Smooth muscle cell (in vitro differentiated cells): Measurements from ENCODE around the gene CPB2. TPM values are rescaled to one million over a fixed set of nuclear protein-coding genes. Genes with fewer than 3 reads are reported as not detected.

Experiments used
- DNase-seq: peaks from one replicate; lab custom pipeline; 2025; ENCODE audit not compliant: unreplicated experiment; lab: John Stamatoyannopoulos, UW
- H2AFZ ChIP-seq: fragments of 200-600 bp; sonication (generic); 2 replicates; pipeline ENCODE4 v1.6.0; 2016; ENCODE audit warnings: antibody characterized with exemption, low read depth, mild to moderate bottlenecking
- H3F3A ChIP-seq: fragments of 200-600 bp; sonication (generic); 2 replicates; pipeline ENCODE4 v1.6.0; 2017; ENCODE audit warnings: antibody characterized with exemption, low read depth
- H3K27ac ChIP-seq: fragments of 200-600 bp; sonication (generic); 2 replicates; pipeline ENCODE4 v1.5.1; 2016; ENCODE audit warnings: low read depth, mild to moderate bottlenecking
- H3K27me3 ChIP-seq: fragments of 200-600 bp; sonication (generic); 2 replicates; pipeline ENCODE4 v1.6.1; 2016; ENCODE audit warnings: low read depth, mild to moderate bottlenecking
- H3K36me3 ChIP-seq: fragments of 200-600 bp; sonication (generic); 2 replicates; pipeline ENCODE4 v1.5.1; 2016; ENCODE audit warnings: low read depth
- H3K4me1 ChIP-seq: fragments of 200-600 bp; sonication (generic); 2 replicates; pipeline ENCODE4 v1.5.1; 2016; ENCODE audit warnings: low read depth
- H3K4me2 ChIP-seq: fragments of 200-600 bp; sonication (generic); 2 replicates; pipeline ENCODE4 v1.6.0; 2016; ENCODE audit warnings: mild to moderate bottlenecking
- H3K4me3 ChIP-seq: fragments of 200-600 bp; sonication (generic); 2 replicates; pipeline ENCODE4 v1.5.1; 2016; ENCODE audit warnings: mild to moderate bottlenecking
- H3K79me2 ChIP-seq: fragments of 200-600 bp; sonication (generic); 2 replicates; pipeline ENCODE4 v1.6.0; 2016; ENCODE audit warnings: low read depth, mild to moderate bottlenecking
- H3K9ac ChIP-seq: fragments of 200-600 bp; sonication (generic); 2 replicates; pipeline ENCODE4 v1.6.0; 2016; ENCODE audit warnings: low read depth
- H3K9me3 ChIP-seq: fragments of 200-600 bp; sonication (generic); replicated peaks from 2 replicates; pipeline ENCODE4 v1.5.1; 2016; ENCODE audit warnings: low read depth
- H4K20me1 ChIP-seq: fragments of 200-600 bp; sonication (generic); 2 replicates; pipeline ENCODE4 v1.6.0; 2016; ENCODE audit warnings: low read depth
- CTCF ChIP-seq: fragments of 200-600 bp; sonication (generic); IDR thresholded peaks from 2 replicates; pipeline ENCODE4 v1.5.1; 2017; ENCODE audit warnings: borderline replicate concordance, mild to moderate bottlenecking, antibody characterized with exemption; ENCODE audit not compliant: insufficient read depth, poor library complexity, severe bottlenecking
- WGBS: methylation state at CpG from one replicate; pipeline ENCODE4 v1.1.7; 2016; ENCODE audit warnings: low lambda C conversion rate; 5-methylcytosine and 5-hydroxymethylcytosine counted together
- polyA plus RNA-seq: library from polyadenylated mRNA; unstranded; fragments of >200 nt; fragmentation: Nextera tagmentation; extraction: Ambion mirVana; gene quantifications from 2 replicates; pipeline ENCODE4 v1.2.1, GENCODE V29; 2016
- total RNA-seq: library from RNA; depleted of rRNA; stranded (reverse); fragments of >200 nt; gene quantifications from 2 replicates; pipeline ENCODE4 v1.2.3, GENCODE V29; 2014

Gene CPB2
- total and polyA plus RNA-seq, 2 experiments from 2014 or later, result 0.09 TPM; not detected in 1

GRCh38 chr13:46040763-46041162, 64.1 kb downstream of the CPB2 start:
- no peaks in the 10 kb centered on the region for H3K9me3 ChIP-seq
- H3K36me3 ChIP-seq, result no peaks in the 10 kb centered on the region
- H3K4me2 ChIP-seq, result no peak overlapping the region
- H3K4me1 ChIP-seq, result no peaks in the 10 kb centered on the region
- TF ChIP-seq CTCF, result no peak
- no peak overlapping the region for H2AFZ ChIP-seq
- no peak overlapping the region for H3K4me3 ChIP-seq
- peaks cover 60% of the 10 kb centered on the region for H3K79me2 ChIP-seq
- peaks cover 77% of the 10 kb centered on the region for H4K20me1 ChIP-seq
- no peaks in the 10 kb centered on the region for H3K27me3 ChIP-seq
- no peak overlapping the region for H3K9ac ChIP-seq
- H3K27ac ChIP-seq, result no peak overlapping the region
- no peaks in the 10 kb centered on the region for H3F3A ChIP-seq
- 78% methylated on average over 2 of the region's 2 CpGs for WGBS
- DNase-seq, result no peak

DNA sequence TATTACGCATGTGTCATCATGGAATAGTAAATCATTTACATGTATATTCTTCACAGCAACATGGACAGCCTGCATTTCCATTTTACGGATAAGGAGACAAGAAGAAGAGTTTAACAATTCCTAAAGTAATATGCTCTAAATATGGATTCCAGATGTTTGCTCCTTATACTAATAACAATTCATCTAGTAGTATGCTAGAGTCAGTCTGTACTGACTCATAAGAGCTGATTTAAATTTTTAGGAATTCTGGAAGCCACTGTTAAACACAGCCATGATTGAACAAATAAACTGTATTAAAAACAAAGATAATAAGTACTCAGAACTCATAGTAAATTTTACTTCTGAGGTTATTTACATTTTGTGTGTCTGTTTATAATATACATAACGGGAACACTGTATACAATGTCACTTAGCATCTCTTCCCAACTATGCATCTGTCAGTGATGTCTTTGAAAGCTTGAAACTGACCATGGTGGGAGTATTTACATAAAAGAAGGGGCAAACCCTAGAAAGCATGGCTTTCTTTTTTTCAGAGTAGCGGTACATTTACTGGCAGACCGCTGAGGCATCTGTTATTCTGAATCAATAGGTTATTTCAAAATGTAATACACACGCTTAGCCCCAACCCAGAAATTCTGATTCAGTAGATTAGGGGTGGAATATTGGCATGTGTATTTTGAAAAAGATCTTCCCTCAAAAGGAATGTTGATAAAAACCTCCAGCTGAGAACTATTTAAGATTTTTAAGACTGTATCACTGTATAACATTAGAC, 65.2 kb downstream of the CPB2 start:
- no peak overlapping the region for H3K4me2 ChIP-seq
- H4K20me1 ChIP-seq, result peaks cover 69% of the 10 kb centered on the region

GRCh38 chr13:46038296-46038695, 66.5 kb downstream of the CPB2 start:
- no peak for DNase-seq
- Histone ChIP-seq H3K4me3 (no peak overlapping the region), H4K20me1 (peaks cover 60% of the 10 kb centered on the region), H3K4me1 (no peaks in the 10 kb centered on the region), H3K9ac (no peak overlapping the region), H3K9me3 (no peaks in the 10 kb centered on the region), H3K79me2 (peaks cover 53% of the 10 kb centered on the region), H3F3A (no peaks in the 10 kb centered on the region), H3K36me3 (peaks cover 5% of the 10 kb centered on the region), H3K4me2 (no peak overlapping the region), H3K27me3 (no peaks in the 10 kb centered on the region), H2AFZ (no peak overlapping the region), H3K27ac (no peak overlapping the region)
- no peak for TF ChIP-seq CTCF
- WGBS, result over 99% methylated on average over 4 of the region's 4 CpGs

More for the DNA sequence above, 65.2 kb downstream of the CPB2 start:
- no peak for DNase-seq
- Histone ChIP-seq H3K27me3 (no peaks in the 10 kb centered on the region), H3K9ac (no peak overlapping the region), H3K79me2 (peaks cover 57% of the 10 kb centered on the region), H2AFZ (no peak overlapping the region), H3F3A (no peaks in the 10 kb centered on the region), H3K4me1 (no peaks in the 10 kb centered on the region), H3K27ac (no peak overlapping the region), H3K4me3 (no peak overlapping the region), H3K9me3 (no peaks in the 10 kb centered on the region), H3K36me3 (no peaks in the 10 kb centered on the region)
- 87% methylated on average over 6 of the region's 6 CpGs for WGBS
- TF ChIP-seq CTCF, result no peak

GRCh38 chr13:46035066-46035465, 69.8 kb downstream of the CPB2 start:
- H3K4me3 ChIP-seq, result no peak overlapping the region
- TF ChIP-seq CTCF, result no peak
- peaks cover 6% of the 10 kb centered on the region for H3K36me3 ChIP-seq
- H3K9me3 ChIP-seq, result no peaks in the 10 kb centered on the region
- H3K27me3 ChIP-seq, result no peaks in the 10 kb centered on the region
- peaks cover 71% of the 10 kb centered on the region for H3K79me2 ChIP-seq
- WGBS, result 97% methylated on average over 2 of the region's 2 CpGs
- H3K27ac ChIP-seq, result no peak overlapping the region
- H2AFZ ChIP-seq, result no peak overlapping the region
- H3F3A ChIP-seq, result no peaks in the 10 kb centered on the region
- H4K20me1 ChIP-seq, result peaks cover 37% of the 10 kb centered on the region
- no peaks in the 10 kb centered on the region for H3K4me1 ChIP-seq
- DNase-seq, result no peak
- H3K4me2 ChIP-seq, result no peak overlapping the region
- H3K9ac ChIP-seq, result no peak overlapping the region
